ENCODE data around the gene RNF157. TPM values are rescaled to one million over a fixed set of nuclear protein-coding genes. Genes with fewer than 3 reads are reported as not detected.
A peak's percentile ranks its signal among the peaks of the same experiment; 100 is the strongest.

RNF157 gene
- total and polyA plus RNA-seq, 2 of the 13 experiments (the other 11 are each of a cell fraction or from before 2014, with no cell fraction given) = 0.44 to 1.5 TPM

GRCh38 chr17:76119409-76120371 lies 120.6 kb downstream of the RNF157 start (continued):
- no peak for TF ChIP-seq ZNF407 (CRISPR knock-in tag; IDR thresholded peaks at IDR 0.05; ENCODE audit: not compliant biosample characterization)
- no peak for TF ChIP-seq DR1 (CRISPR knock-in tag; IDR thresholded peaks at IDR 0.05)
- no peak for TF ChIP-seq JDP2 (CRISPR knock-in tag; IDR thresholded peaks at IDR 0.05; ENCODE audit: borderline replicate concordance)
- no peak for TF ChIP-seq RORA (CRISPR knock-in tag; IDR thresholded peaks at IDR 0.05)
- TF ChIP-seq NR3C1 (CRISPR knock-in tag; IDR thresholded peaks at IDR 0.05) = no peak
- peak; percentile 93 for TF ChIP-seq SALL1 (CRISPR knock-in tag; IDR thresholded peaks at IDR 0.05)
- TF ChIP-seq RELA (CRISPR knock-in tag; IDR thresholded peaks at IDR 0.05) = no peak
- no peak for TF ChIP-seq ZNF770 (CRISPR knock-in tag; IDR thresholded peaks at IDR 0.05)
- peak; percentile 46; the same call in 1 of the 2 replicates for TF ChIP-seq ZNF501 (CRISPR knock-in tag; IDR thresholded peaks at IDR 0.05)
- peak; percentile 66 for TF ChIP-seq NR2F6 (IDR thresholded peaks at IDR 0.05)
- TF ChIP-seq NR2F6 (CRISPR knock-in tag; IDR thresholded peaks at IDR 0.05) = peak; percentile 88
- peak; percentile 95 for TF ChIP-seq IKZF5 (CRISPR knock-in tag; IDR thresholded peaks at IDR 0.05)
- no peak for TF ChIP-seq GLMP (CRISPR knock-in tag; IDR thresholded peaks at IDR 0.05; ENCODE audit: borderline replicate concordance)
- no peak for TF ChIP-seq ZNF3 (CRISPR knock-in tag; IDR thresholded peaks at IDR 0.05)
- TF ChIP-seq HOMEZ (CRISPR knock-in tag; IDR thresholded peaks at IDR 0.05; ENCODE audit: low read depth) = no peak
